ENCODE results near the gene TULP4. TPM values are rescaled to one million over a fixed set of nuclear protein-coding genes. Genes with fewer than 3 reads are reported as not detected.
"Not testable (repeated sequence)": the region's sequence is repeated elsewhere in the genome, so short reads cannot be mapped to it uniquely, and the experiment has no call there.

The TULP4 gene
- total RNA-seq, 4 donors from 2014 or later, result 129 to 170 (median 156) TPM

DNA sequence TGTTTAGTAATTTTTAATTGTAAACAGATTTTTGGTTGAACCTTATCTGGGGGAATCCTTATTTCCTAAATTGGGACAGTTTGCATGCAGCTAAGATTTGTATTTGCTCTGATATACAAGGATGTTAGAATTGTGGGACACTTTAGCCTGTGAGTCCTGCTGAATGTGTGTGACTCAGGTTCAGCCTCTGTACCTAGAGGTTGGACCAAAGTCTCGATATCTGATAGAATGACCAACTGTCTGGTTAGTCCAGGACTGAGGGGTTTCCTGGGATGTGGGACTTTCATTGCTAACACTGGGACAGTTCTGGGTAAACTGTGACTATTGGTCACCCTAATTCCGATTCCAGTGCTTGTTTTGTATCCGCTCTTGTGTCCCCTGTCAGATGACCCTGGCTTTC, 20.2 kb upstream of the TULP4 start:
- no peak overlapping the region for H3K4me3 ChIP-seq
- no peaks in the 10 kb centered on the region for H3K27me3 ChIP-seq
- intact Hi-C loops (cut with DNase I), result no loop called here
- peaks cover 0 to 5% (median 0%) of the 10 kb centered on the region in 4 donors for H3K36me3 ChIP-seq
- no peak for DNase-seq (ENCODE audit: extremely low spot score)
- WGBS, result 97% methylated on average over 3 of the region's 3 CpGs
- H3K27ac ChIP-seq (replicated peaks in 1 of 4), result no peak overlapping the region
- peaks cover under 1 to 1% (median under 1%) of the 10 kb centered on the region in 4 donors for H3K4me1 ChIP-seq
- TF ChIP-seq, protein P1, sequence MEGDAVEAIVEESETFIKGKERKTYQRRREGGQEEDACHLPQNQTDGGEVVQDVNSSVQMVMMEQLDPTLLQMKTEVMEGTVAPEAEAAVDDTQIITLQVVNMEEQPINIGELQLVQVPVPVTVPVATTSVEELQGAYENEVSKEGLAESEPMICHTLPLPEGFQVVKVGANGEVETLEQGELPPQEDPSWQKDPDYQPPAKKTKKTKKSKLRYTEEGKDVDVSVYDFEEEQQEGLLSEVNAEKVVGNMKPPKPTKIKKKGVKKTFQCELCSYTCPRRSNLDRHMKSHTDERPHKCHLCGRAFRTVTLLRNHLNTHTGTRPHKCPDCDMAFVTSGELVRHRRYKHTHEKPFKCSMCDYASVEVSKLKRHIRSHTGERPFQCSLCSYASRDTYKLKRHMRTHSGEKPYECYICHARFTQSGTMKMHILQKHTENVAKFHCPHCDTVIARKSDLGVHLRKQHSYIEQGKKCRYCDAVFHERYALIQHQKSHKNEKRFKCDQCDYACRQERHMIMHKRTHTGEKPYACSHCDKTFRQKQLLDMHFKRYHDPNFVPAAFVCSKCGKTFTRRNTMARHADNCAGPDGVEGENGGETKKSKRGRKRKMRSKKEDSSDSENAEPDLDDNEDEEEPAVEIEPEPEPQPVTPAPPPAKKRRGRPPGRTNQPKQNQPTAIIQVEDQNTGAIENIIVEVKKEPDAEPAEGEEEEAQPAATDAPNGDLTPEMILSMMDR (IDR thresholded peaks at IDR 0.05), result no peak
- no peak for TF ChIP-seq POLR2A (IDR thresholded peaks at IDR 0.05; ENCODE audit: low read depth)
- TF ChIP-seq EP300 (IDR thresholded peaks at IDR 0.05), result no peak
- TF ChIP-seq POLR2AphosphoS5 (IDR thresholded peaks at IDR 0.05), result no peak
- H3K9me3 ChIP-seq, result peaks cover 0 to 5% (median 2%) of the 10 kb centered on the region in 4 donors

DNA sequence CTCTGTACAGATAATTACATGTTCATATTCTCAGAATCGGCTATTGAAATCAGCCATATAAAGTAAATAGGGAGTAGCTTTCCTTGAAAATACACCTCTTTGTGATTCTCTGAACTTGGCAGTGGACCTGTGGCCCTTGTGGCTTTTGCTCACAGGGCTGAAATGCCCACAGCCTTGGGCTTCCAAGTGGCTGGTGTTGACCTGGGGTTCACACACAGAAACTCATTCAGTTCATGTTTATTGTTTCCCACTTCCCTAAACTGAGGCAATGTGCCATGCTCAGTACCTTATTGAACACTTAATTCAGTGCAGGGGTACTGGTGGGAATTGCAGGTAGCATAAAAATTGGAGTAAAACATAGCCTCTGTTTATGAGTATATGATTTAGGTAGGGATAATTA, 19.1 kb upstream of the TULP4 start:
- H3K4me3 ChIP-seq, result no peak overlapping the region
- H3K27me3 ChIP-seq, result no peaks in the 10 kb centered on the region
- TF ChIP-seq EP300 (IDR thresholded peaks at IDR 0.05) (no peak), POLR2A (IDR thresholded peaks at IDR 0.05; ENCODE audit: low read depth) (no peak), POLR2AphosphoS5 (IDR thresholded peaks at IDR 0.05) (no peak)
- TF ChIP-seq, protein P1 (IDR thresholded peaks at IDR 0.05), result no peak
- H3K36me3 ChIP-seq, result peaks cover 0 to 5% (median 0%) of the 10 kb centered on the region in 4 donors
- 100% methylated on average over 1 of the region's 1 CpG for WGBS
- no peak for DNase-seq (ENCODE audit: extremely low spot score)
- no peaks in the 10 kb centered on the region for H3K4me1 ChIP-seq
- H3K9me3 ChIP-seq, result peaks cover 0 to 10% (median 4%) of the 10 kb centered on the region in 4 donors
- H3K27ac ChIP-seq (replicated peaks in 1 of 4), result no peak overlapping the region
- intact Hi-C loops (cut with DNase I), result no loop called here

DNA sequence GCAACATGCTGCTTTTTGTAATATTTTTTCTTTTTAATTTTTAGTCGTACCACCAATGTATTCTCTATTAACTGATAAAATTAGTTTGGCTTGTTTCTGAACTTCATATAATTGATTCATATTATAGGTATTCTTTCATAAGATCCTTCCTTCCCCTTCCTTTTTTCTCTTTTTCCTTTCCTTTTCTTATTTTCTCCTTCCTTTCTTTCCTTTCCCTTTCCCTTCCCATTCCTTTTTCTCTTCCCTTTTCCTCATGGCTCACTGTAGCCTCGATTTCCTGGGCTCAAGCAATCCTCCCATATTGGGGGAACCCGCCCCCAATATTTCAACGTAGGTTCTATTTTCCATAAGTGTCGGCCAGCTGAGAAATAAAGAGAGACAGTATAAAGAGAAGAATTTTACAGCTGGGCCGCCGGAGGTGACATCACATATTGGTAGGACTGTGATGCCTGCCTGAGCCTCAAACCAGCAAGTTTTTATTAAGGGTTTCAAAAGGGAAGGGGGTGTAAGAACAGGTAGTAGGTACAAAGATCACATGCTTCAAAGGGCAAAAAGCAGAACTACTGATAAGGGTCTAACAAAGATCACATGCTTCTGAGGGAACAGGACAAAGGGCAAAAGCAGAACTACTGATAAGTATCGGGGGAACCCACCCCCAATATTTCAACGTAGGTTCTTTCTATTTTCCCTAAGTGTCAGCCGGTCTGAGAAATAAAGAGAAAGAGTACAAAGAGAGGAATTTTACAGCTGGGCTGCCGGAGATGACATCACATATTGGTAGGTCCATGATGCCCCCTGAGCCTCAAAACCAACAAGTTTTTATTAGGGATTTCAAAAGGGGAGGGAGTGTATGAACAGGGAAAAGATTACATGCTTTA, 16.1 kb upstream of the TULP4 start:
- H3K27me3 ChIP-seq; intact Hi-C loops (cut with DNase I); H3K4me3 ChIP-seq; DNase-seq (ENCODE audit: extremely low spot score); H3K27ac ChIP-seq (replicated peaks in 1 of 4); H3K9me3 ChIP-seq; H3K36me3 ChIP-seq: not testable (repeated sequence)
- H3K4me1 ChIP-seq, result peaks cover 0 to 16% (median 13%) of the 10 kb centered on the region in 4 donors
- WGBS, result 90% methylated on average over 11 of the region's 11 CpGs

DNA sequence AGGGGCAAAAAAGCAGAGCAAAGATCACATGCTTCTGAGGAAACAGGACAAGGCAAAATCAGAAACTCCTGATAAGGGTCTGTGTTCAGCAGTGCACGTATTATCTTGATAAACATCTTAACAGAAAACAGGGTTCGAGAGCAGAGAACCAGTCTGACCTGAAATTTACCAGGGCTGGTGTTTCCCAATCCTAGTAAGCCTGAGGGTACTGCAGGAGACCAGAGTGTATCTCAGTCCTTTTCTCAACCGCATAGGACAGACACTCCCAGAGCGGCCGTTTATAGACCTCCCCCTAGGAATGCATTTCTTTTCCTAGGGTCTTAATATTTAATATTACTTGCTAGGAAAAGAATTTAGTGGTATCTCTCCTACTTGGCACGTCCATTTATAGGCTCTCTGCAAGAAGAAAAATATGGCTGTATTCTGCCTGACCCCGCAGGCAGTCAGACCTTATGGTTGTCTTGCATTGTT, 15.4 kb upstream of the TULP4 start:
- H3K27ac ChIP-seq (replicated peaks in 1 of 4); H3K36me3 ChIP-seq; H3K4me3 ChIP-seq; DNase-seq (ENCODE audit: extremely low spot score); H3K27me3 ChIP-seq; intact Hi-C loops (cut with DNase I); H3K9me3 ChIP-seq: not testable (repeated sequence)
- 95% methylated on average over 7 of the region's 7 CpGs for WGBS
- H3K4me1 ChIP-seq, result peaks cover 0 to 16% (median 13%) of the 10 kb centered on the region in 4 donors

DNA sequence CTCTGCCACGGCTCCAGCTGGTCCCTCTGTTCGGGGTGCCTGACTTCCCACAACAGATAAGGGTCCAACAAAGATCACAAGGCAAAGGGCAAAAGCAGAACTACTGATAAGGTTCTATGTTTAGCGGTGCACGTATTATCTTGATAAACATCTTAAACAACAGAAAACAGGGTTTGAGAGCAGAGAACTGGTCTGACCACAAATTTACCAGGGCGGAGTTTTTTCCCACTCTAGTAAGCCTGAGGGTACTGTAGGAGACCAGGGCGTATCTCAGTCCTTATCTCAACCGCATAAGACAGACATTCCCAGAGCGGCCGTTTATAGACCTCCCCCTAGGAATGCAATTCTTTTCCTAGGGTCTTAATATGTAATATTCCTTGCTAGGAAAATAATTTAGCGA, 14.6 kb upstream of the TULP4 start:
- DNase-seq (ENCODE audit: extremely low spot score); H3K36me3 ChIP-seq; H3K9me3 ChIP-seq; H3K27ac ChIP-seq (replicated peaks in 1 of 4); intact Hi-C loops (cut with DNase I); H3K27me3 ChIP-seq; H3K4me3 ChIP-seq: not testable (repeated sequence)
- H3K4me1 ChIP-seq, result peaks cover 0 to 16% (median 13%) of the 10 kb centered on the region in 4 donors
- WGBS, result 95% methylated on average over 10 of the region's 10 CpGs

DNA sequence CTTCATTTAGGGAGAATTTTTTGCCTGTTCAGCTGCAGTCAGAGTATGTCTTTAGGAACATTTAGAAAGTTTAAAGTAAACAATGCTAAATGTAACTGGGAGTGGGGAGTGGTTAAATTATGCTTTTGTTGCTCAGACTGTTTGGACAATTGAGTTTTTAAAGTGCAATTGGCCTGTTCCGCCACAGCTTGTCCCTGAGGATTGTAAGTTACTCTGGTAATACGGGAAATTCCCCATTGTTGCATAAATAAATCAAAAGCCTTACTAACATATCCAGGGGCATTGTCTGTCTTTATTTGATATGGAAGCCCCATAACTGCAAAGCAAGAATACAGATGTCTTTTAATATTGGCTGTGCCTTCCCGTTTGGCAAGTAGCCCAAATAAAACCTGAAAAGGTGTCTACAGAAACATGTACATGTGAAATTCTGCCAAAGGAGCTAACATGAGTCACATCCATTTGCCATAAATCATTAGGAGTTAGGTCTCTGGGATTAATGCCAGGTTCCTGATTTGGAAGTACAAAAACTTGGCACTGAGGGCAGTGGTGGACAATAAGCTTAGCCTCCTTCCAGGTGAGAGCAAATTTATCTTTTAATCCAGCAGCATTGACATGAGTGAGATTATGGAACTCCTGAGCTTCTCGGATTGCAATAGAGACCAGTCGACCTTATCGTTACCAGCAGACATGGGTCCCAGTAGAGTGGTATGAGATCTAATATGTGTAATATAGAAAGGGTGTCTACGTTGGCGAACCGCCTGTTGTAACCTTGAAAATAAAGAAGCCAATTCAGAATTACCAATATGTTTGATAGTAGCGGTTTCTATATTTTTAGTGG, 11.7 kb upstream of the TULP4 start:
- 63% methylated on average over 10 of the region's 10 CpGs for WGBS
- peaks cover 0 to 16% (median 13%) of the 10 kb centered on the region in 4 donors for H3K4me1 ChIP-seq
- TF ChIP-seq POLR2AphosphoS5 (IDR thresholded peaks at IDR 0.05), result peak; percentile 3 to 61
- H3K4me3 ChIP-seq; DNase-seq (ENCODE audit: extremely low spot score); intact Hi-C loops (cut with DNase I); H3K27me3 ChIP-seq; H3K9me3 ChIP-seq; H3K36me3 ChIP-seq: not testable (repeated sequence)
- peak overlapping the region in 1 of 4 donors; percentile 22 for H3K27ac ChIP-seq (replicated peaks in 1 of 4)

DNA sequence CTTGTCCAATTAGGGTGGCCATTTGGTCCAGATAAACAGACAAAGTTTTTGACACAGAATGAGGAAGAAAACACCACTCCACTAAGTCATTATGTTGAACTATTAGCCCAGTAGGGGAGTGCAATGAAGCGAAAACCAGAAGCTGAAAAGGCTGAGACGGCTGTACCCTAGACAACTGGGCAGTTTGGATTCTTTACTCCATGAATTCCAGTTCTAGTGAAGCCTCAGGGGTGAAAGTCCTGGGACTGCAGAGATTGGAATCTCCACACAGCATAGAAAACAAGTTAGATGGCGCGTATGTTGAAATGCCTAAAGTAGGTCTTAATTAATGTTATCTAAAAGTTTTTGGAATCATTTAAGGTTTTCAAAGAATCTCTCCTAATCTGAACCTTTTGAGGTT, 10.7 kb upstream of the TULP4 start:
- H3K27ac ChIP-seq (replicated peaks in 1 of 4); H3K9me3 ChIP-seq; DNase-seq (ENCODE audit: extremely low spot score); H3K36me3 ChIP-seq; H3K4me3 ChIP-seq; H3K27me3 ChIP-seq; intact Hi-C loops (cut with DNase I): not testable (repeated sequence)
- peaks cover 0 to 16% (median 13%) of the 10 kb centered on the region in 4 donors for H3K4me1 ChIP-seq
- 100% methylated on average over 4 of the region's 4 CpGs for WGBS

DNA sequence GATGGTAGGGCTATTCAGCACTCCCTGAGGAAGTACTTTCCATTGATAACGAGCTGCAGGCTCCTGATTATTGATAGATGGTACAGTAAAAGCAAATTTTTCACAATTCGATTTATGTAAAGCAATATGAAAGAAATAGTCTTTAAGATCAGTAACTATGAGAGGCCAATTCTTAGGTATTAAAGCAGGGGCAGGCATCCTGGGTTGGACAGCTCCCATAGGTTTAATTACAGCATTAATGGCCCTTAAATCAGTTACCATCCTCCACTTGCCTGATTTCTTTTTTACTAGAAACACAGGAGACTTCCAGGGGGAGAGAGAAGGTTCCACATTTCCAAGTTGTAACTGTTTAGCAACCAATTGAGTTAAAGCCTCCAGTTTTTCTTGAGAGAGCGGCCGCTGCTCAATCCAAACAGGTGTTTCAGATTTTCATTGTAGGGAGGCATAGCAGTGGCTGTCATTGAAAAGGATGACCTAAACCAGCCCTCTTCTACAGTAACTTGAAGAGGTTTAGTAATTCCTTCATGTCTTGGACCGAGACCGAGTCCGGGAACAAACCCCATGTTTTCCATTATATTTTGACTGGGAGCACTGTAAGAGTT, 10.0 kb upstream of the TULP4 start:
- H3K9me3 ChIP-seq; H3K36me3 ChIP-seq; H3K27ac ChIP-seq (replicated peaks in 1 of 4); H3K27me3 ChIP-seq; intact Hi-C loops (cut with DNase I); DNase-seq (ENCODE audit: extremely low spot score); H3K4me3 ChIP-seq: not testable (repeated sequence)
- peaks cover 0 to 16% (median 13%) of the 10 kb centered on the region in 4 donors for H3K4me1 ChIP-seq
- WGBS, result 76% methylated on average over 7 of the region's 7 CpGs
